H54 (cell line): ENCODE data around the gene HOATZ.

Experiments
- DNase-seq: peaks from one replicate; pipeline ENCODE4 v3.0.0; 2011; ENCODE audit warnings: low spot score, mixed read lengths; ENCODE audit not compliant: insufficient read length
- FAIRE-seq: peaks from 3 replicates; lab custom pipeline; 2011; peaks lifted over from hg19 to GRCh38; lab: Jason Lieb, UNC
- POLR2A ChIP-seq: IDR thresholded peaks from 2 replicates; pipeline ENCODE4 v1.6.1; 2011; ENCODE audit warnings: low read depth, mild to moderate bottlenecking, low read length

Gene HOATZ

DNA sequence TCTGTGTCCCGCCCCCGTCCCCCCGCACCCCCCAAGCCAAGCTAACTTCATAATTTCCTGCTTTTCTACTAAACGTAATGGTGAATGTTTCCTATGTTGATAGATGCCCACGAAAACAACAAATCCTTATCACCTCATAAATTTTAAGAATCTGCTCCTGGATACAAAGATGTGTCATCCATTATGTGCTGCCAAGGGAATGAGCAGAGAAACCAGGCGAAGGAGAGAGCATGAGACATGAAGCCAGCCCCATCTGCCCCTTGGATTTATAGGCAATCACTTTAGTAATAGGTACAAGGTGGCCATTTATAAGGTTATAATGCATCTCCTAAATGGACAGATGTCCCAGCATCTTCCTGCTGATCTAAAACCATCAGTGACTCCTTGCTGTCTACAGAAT is 56.2 kb downstream of the HOATZ start:
- no peak for DNase-seq
- FAIRE-seq: no peak
- TF ChIP-seq POLR2A: no peak

GRCh38 chr11:111571829-111572501 is 57.4 kb downstream of the HOATZ start:
- FAIRE-seq: peak; percentile 61
- TF ChIP-seq POLR2A: no peak
- DNase-seq: no peak

GRCh38 chr11:111572581-111572980 is 58.0 kb downstream of the HOATZ start:
- TF ChIP-seq POLR2A: no peak
- no peak for DNase-seq
- FAIRE-seq: no peak

DNA sequence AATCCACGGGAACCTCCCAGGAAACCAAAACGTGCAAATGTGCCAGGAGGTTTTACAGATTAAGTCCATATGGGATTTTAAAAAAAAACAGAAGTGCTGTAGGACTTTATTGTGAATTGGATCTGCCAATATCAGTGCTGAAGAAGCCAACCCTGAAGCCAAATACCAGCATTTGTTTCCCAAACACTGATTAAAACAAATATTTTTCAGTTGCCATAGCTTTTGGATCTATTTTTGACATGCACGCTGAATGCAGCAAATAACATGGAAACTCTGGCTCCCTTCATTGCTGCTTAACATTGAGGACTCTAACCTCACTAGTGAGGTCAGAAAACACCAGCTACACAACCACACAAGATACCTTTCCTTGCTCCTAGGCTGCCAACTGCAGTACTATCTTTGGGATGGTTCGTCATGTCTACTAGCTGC is 59.3 kb downstream of the HOATZ start:
- FAIRE-seq (no peak), DNase-seq (no peak)
- TF ChIP-seq POLR2A: no peak

DNA sequence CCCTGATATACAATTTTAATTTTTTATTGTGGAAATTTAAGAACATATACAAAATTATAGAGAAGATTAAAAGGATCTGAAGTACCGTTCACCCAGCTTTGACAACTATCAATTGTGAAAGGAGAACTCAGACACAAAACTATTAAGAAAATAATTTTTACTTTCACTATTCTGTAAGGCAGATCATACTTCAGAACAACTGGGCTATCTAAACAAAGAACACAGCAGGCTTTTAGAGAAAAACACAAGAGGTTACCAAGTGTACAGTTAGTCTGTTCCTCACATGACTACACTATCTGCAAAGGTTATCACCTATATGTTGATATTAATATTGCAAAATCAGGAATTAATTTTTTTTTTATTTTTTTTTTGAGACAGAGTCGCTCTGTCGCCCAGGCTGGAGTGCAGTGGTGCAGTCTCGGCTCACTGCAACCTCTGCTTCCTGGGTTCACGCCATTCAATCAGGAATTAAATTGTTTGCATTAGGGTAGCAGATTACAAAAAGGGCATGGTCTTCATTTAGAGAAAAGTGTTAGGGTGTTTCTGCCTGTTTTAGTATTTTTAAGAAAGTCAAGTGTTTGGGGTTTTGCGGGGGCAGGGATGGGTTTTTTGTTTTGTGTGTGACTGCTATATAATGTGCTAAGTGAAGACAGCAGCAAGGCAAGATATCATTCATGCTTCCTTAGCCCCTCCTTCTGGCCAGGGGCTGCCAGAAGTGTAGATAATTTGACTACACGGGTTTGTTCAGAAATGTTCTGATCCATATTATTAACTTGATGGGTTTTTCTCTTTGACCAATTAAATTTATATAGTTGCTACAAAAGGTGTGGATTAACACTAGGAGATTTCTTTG is 60.0 kb downstream of the HOATZ start:
- TF ChIP-seq POLR2A: no peak
- DNase-seq (no peak), FAIRE-seq (no peak)

DNA sequence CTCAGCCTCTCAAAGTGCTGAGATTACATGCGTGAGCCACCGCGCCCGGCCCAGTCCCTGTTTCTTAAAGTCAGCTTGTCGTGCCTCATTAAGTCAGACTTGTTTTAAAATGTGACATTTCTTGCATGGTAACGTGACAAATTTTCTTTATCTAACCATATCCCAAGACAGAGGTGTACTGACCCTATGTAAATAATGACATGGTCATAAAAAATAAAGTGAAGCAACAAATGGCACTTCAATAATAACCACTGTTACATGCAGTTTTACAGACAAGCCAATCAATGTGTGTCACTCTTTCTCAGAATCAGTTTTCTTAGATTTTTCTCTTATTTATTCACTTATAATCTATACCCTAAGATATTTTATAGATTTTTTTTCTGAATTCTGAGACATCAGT is 61.2 kb downstream of the HOATZ start:
- TF ChIP-seq POLR2A: no peak
- DNase-seq (no peak), FAIRE-seq (no peak)

DNA sequence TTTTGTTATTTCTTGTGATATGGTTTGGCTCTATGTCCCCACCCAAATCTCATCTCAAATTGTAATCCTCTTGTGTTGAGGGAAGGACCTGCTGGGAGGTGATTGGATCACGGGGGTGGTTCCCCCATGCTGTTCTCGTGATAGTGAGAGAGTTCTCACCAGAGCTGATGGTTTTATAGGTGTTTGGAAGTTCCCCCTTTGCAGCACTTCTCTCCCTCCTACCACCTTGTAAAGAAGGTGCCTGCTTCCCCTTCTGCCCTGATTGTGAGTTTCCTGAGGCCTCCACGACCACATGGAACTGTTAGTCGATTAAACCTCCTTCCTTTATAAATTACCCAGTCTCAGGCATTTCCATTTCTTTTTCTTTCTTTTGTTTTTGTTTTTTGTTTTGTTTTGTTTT is 63.2 kb downstream of the HOATZ start:
- FAIRE-seq (no peak), DNase-seq (no peak)
- TF ChIP-seq POLR2A: no peak

- TF ChIP-seq POLR2A: no peak
- DNase-seq: no peak
- FAIRE-seq: no peak
Observed at GRCh38 chr11:111581341-111581740, 66.8 kb downstream of the HOATZ start.

- TF ChIP-seq POLR2A: no peak
- DNase-seq (no peak), FAIRE-seq (no peak)
Observed at GRCh38 chr11:111582163-111582562, 67.6 kb downstream of the HOATZ start.

- FAIRE-seq (no peak), DNase-seq (no peak)
- no peak for TF ChIP-seq POLR2A
Observed at GRCh38 chr11:111582881-111583280, 68.3 kb downstream of the HOATZ start.

GRCh38 chr11:111585371-111585770 is 70.8 kb downstream of the HOATZ start:
- DNase-seq (no peak), FAIRE-seq (peak; percentile 23)
- TF ChIP-seq POLR2A: no peak

GRCh38 chr11:111586388-111586831 is 71.8 kb downstream of the HOATZ start:
- no peak for FAIRE-seq
- no peak for TF ChIP-seq POLR2A
- DNase-seq: no peak
